ENCODE data around the gene ZNF778.

GRCh38 chr16:89202422-89203215, 14.9 kb upstream of the ZNF778 start:
- TF ChIP-seq SIN3A (IDR thresholded peaks at IDR 0.05; ENCODE audit: borderline replicate concordance, insufficient read depth, low read length) (no peak), REST (IDR thresholded peaks at IDR 0.05; ENCODE audit: insufficient read depth in 1 of 2, low read depth in 2 of 2, low read length in 2 of 2) (no peak), TAF1 (IDR thresholded peaks at IDR 0.05; ENCODE audit: borderline replicate concordance, insufficient read depth, low read length) (no peak), POLR2AphosphoS5 (IDR thresholded peaks at IDR 0.05; ENCODE audit: low read depth, low read length) (no peak), FOXP2 (optimal IDR thresholded peaks at IDR 0.05; ENCODE audit: borderline replicate concordance, extremely low read depth, extremely low read length, insufficient read depth) (no peak)
